AG04450 (cell line): ENCODE results near the gene DDRGK1. TPM values are rescaled to one million over a fixed set of nuclear protein-coding genes. Genes with fewer than 3 reads are reported as not detected.

Source experiments
- CTCF ChIA-PET: fragments of 300-600, 350-600 bp; formaldehyde crosslinking; extraction: SDS; loops from one replicate; lab custom pipeline; 2022; ENCODE audit warnings: antibody characterized with exemption, inconsistent platforms; lab: Charles Lee
- POLR2A ChIA-PET: fragments of 350-600 bp; formaldehyde crosslinking; extraction: SDS; loops from one replicate; lab custom pipeline; 2021; ENCODE audit warnings: antibody characterized with exemption, inconsistent platforms; lab: Yijun Ruan, JAX
- DNase-seq: peaks from one replicate; pipeline ENCODE4 v3.0.0-alpha.2; 2011; ENCODE audit warnings: low read depth, low spot score
- H3K27ac ChIP-seq: one replicate; pipeline ENCODE4 v1.5.1; 2012; ENCODE audit warnings: low read depth, low read length, control low read depth
- H3K27me3 ChIP-seq: one replicate; pipeline ENCODE4 v1.6.0; 2012; ENCODE audit warnings: low read length; ENCODE audit not compliant: control insufficient read depth, insufficient read depth
- H3K4me3 ChIP-seq: 2 replicates; pipeline ENCODE4 v1.5.1; 2011; ENCODE audit warnings: mild to moderate bottlenecking, low read depth, low read length, control low read depth
- H3K9me3 ChIP-seq: 2 replicates; pipeline ENCODE4 v1.5.1; 2012; ENCODE audit warnings: low read length; ENCODE audit not compliant: control insufficient read depth, insufficient read depth
- polyA plus RNA-seq: library from polyadenylated mRNA; depleted of rRNA; stranded (reverse); fragments of >200 nt; gene quantifications from 2 replicates; pipeline ENCODE4 v1.2.3, GENCODE V29; 2011; rRNA removed
- TF ChIP-seq, protein P1 (sequence below): IDR thresholded peaks from 2 replicates; pipeline ENCODE4 v1.5.1; 2011; ENCODE audit warnings: low read depth, low read length, control low read depth, inconsistent platforms

The DDRGK1 gene
- polyA plus RNA-seq, 1 experiment: 24.7 TPM

DNA sequence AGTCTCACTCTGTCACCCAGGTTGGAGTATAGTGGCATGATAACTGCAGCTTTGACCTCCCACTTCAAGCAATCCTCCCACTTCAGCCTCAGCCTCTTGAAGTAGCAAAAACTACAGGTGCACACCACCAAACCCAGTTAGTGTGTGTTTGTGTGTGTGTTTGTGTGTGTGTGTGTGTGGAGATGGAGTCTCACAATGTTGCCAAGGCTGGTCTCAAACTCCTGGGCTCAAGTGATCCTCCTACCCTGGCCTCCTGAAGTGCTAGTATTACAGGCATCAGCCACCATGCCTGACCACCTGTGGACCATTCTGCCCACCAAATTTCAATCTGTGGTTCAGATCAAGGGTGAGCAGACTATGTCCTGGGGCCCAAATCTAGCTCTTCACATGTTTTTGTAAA, 53.6 kb downstream of the DDRGK1 start:
- ChIA-PET POLR2A (interaction anchor here (1.5 kb wide), 1 partner anchor 9 kb away, joined by 3 read pairs; the partner anchor contains the start of genes FASTKD5 and UBOX5), CTCF (no interaction called here)
- Histone ChIP-seq H3K4me3 (no peak overlapping the region), H3K9me3 (no peaks in the 10 kb centered on the region), H3K27ac (no peak overlapping the region), H3K27me3 (no peaks in the 10 kb centered on the region)
- TF ChIP-seq, protein P1, sequence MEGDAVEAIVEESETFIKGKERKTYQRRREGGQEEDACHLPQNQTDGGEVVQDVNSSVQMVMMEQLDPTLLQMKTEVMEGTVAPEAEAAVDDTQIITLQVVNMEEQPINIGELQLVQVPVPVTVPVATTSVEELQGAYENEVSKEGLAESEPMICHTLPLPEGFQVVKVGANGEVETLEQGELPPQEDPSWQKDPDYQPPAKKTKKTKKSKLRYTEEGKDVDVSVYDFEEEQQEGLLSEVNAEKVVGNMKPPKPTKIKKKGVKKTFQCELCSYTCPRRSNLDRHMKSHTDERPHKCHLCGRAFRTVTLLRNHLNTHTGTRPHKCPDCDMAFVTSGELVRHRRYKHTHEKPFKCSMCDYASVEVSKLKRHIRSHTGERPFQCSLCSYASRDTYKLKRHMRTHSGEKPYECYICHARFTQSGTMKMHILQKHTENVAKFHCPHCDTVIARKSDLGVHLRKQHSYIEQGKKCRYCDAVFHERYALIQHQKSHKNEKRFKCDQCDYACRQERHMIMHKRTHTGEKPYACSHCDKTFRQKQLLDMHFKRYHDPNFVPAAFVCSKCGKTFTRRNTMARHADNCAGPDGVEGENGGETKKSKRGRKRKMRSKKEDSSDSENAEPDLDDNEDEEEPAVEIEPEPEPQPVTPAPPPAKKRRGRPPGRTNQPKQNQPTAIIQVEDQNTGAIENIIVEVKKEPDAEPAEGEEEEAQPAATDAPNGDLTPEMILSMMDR: no peak
- no peak for DNase-seq

DNA sequence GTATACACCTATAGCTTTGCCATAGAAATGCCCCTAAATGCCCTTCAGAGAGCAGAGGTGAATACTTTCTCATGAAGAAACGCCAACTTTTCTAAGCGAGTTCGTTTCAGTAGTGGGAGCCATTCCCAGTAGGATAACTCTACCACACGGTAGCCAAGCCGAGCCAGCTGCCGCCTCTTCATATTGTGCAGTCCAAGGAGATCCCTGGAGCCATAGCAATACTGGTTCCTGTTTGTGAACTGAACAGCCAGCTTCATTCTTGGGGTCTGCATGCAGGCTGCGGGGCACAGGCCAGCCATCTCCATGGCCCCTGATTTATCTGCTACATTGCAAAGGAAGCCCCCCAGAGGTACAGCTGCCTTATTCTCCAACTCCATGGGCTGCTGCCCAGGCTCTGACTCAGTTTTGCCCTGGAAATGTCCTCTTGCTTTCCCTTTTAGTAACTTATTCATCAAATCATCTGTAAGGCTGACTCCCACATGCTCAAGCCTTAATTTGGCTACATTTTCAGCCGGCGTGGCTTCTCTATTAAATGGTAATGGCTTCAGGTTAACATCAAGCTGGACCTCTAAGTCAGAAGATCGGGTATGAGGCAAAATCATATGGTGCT, 57.6 kb downstream of the DDRGK1 start:
- Histone ChIP-seq H3K9me3 (no peaks in the 10 kb centered on the region), H3K27me3 (no peaks in the 10 kb centered on the region), H3K4me3 (no peak overlapping the region), H3K27ac (no peak overlapping the region)
- DNase-seq: no peak
- CTCF ChIA-PET: interaction anchor here (0.6 kb wide), 1 partner anchor 9 kb away, joined by 3 read pairs; no protein-coding TSS in a partner anchor
- POLR2A ChIA-PET: no interaction called here
- TF ChIP-seq, protein P1: no peak

DNA sequence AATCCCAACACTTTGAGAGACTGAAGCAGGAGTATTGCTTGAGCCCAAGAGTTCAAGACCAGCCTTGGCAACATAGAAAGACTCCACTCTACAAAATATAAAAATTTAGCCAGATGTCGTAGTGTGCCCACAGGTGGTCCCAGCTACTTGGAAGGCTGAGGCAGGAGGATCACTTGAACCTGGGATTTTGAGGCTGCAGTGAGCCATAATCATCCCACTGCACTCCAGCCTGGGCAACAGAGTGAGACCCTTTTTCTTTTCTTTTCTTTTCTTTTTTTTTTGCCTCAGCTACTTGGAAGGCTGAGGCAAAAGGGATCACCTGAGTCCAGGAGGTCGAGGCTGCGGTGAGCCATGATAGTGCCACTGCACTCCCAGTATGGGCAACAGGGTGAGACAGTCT, 62.7 kb downstream of the DDRGK1 start:
- TF ChIP-seq, protein P1: no peak
- Histone ChIP-seq H3K4me3 (no peak overlapping the region), H3K27me3 (no peaks in the 10 kb centered on the region), H3K9me3 (no peaks in the 10 kb centered on the region), H3K27ac (no peak overlapping the region)
- ChIA-PET POLR2A (no interaction called here), CTCF (no interaction called here)
- no peak for DNase-seq

Other genes starting within 250 kb of the DDRGK1 start
- not detected in 2 replicates for gene GNRH2, start 161.1 kb downstream of the DDRGK1 start, polyA plus RNA-seq
- 22.8 and 27.2 TPM in 2 replicates for gene MRPS26, start 158.6 kb downstream of the DDRGK1 start, polyA plus RNA-seq
- not detected in 2 replicates for gene OXT, start 133.1 kb downstream of the DDRGK1 start, polyA plus RNA-seq
- gene AVP, start 120.0 kb downstream of the DDRGK1 start, polyA plus RNA-seq: not detected in 2 replicates
- gene FASTKD5, start 44.8 kb downstream of the DDRGK1 start, polyA plus RNA-seq: 16.2 and 20.0 TPM in 2 replicates
- 3.1 and 3.7 TPM in 2 replicates for gene UBOX5, start 44.8 kb downstream of the DDRGK1 start, polyA plus RNA-seq
- gene LZTS3, start 31.1 kb downstream of the DDRGK1 start, polyA plus RNA-seq: 2.0 and 3.1 TPM in 2 replicates
- 25.2 and 29.8 TPM in 2 replicates for gene ITPA, start 4.8 kb upstream of the DDRGK1 start, polyA plus RNA-seq
- 0.47 and 0.53 TPM in 2 replicates for gene SLC4A11, start 34.5 kb upstream of the DDRGK1 start, polyA plus RNA-seq
- 14.1 and 15.0 TPM in 2 replicates for gene DNAAF9, start 203.0 kb upstream of the DDRGK1 start, polyA plus RNA-seq